Muscle of arm (tissue), 12 donors: ENCODE measurements around the gene IDE. TPM values are rescaled to one million over a fixed set of nuclear protein-coding genes. Genes with fewer than 3 reads are reported as not detected.
"Not testable (repeated sequence)": the region's sequence is repeated elsewhere in the genome, so short reads cannot be mapped to it uniquely, and the experiment has no call there.

Experiments used
- DNase-seq: peaks from one replicate; pipeline ENCODE4 v3.0.0-alpha.2; 2013
- polyA plus RNA-seq, 12 donors: library from polyadenylated mRNA; unstranded; fragments of 120-200 nt; gene quantifications; one replicate each; pipeline ENCODE4 v1.2.1, GENCODE V29; 2013; ENCODE audit not compliant: insufficient read length in 12 of 12

IDE gene
- polyA plus RNA-seq, 12 donors: 13.7 to 21.1 (median 17.4) TPM; not detected in 1

- DNase-seq: no peak
Observed at GRCh38 chr10:92493362-92493761, 80.5 kb downstream of the IDE start.

- no peak for DNase-seq
Observed at GRCh38 chr10:92492748-92493240, 81.1 kb downstream of the IDE start.

DNA sequence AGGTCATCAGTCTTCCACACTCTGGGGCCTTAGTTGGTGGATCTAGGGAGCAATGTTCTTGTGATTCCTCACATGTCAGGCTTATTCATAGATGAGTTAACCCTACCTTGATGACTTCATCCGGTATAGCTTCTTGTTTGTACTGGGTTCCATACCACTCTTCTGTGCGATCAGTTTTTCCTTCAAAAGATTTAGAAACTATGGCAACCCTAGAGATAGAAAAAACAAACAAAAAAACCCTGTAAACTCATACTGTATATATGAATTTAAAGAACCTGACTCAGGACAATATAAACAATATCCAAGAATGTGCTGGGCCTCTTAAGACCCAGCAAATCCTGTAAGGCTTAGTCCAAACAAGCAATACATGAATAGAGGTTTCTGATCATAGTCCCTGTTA, 83.5 kb downstream of the IDE start:
- no peak for DNase-seq

GRCh38 chr10:92486637-92487036, 87.3 kb downstream of the IDE start:
- DNase-seq: peak; percentile 4

DNA sequence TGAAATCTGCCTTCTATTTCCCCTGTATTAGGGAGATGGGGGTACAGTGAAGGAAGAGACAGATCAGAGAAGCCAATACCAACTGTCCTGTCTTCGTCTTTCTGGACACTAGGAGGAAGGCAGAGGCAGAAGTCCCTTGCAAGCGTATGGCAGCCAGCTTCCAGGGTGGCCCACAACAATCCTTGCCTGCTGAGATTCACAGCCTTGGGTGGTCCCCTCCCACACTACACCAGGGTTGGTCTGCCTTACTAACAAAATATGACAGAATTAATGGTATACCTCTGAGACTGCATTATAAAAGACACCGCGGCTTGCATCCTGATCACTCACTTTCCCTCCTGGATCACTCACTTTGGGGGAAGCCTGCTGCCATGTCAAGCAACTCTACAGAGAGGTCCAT, 90.4 kb downstream of the IDE start:
- DNase-seq: no peak

- DNase-seq: no peak
Observed at GRCh38 chr10:92480413-92480812, 93.5 kb downstream of the IDE start.

- DNase-seq: no peak
Observed at GRCh38 chr10:92479547-92479946, 94.3 kb downstream of the IDE start.

- no peak for DNase-seq
Observed at GRCh38 chr10:92478536-92478935, 95.4 kb downstream of the IDE start.

- no peak for DNase-seq
Observed at GRCh38 chr10:92475357-92475868, 98.5 kb downstream of the IDE start.

GRCh38 chr10:92470026-92470425, 103.9 kb downstream of the IDE start:
- DNase-seq: no peak

DNA sequence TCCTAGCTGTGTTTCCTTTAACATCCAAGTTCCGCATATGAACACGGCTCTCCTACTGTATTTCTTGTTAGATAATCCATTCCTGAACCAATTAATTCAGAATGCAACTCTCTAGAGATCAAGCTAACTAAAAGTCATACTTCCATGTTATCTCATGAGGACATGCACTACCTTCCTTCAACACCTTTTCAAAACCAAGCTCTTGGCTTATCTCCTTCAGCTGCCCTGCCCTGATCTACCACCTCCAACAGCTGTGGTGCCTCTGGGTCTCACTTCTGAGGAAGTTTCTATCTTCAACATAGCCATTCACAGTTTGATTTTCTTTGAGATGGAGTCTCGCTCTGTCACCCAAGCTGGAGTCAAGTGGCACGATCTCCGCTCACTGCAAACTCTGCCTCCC, 109.5 kb downstream of the IDE start:
- DNase-seq: no peak

DNA sequence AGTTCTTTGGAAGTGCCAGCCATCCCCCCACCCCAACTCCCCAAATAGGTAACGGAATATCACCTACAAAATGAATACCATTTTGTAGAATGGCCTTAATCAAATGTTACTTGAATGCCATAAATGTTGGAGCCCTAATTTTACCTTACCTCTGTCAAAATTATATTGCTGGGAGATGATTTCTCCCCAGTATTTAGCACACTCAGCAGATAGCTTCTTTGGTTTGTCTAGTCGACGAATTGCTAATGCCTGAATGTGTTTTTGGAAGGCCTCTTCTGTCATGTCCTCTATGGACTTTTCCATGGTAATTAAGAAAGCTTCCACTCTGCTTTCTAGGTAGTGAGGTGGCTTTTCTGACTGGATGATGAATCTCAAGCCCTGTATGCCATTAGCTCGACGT, 110.3 kb downstream of the IDE start:
- no peak for DNase-seq

- DNase-seq: not testable (repeated sequence)
Observed at GRCh38 chr10:92454955-92455354, 118.9 kb downstream of the IDE start.

- DNase-seq: no peak
Observed at GRCh38 chr10:92452313-92452712, 121.6 kb downstream of the IDE start.

GRCh38 chr10:92451431-92451830, 122.5 kb downstream of the IDE start:
- no peak for DNase-seq

GRCh38 chr10:92450896-92451295, 123.0 kb downstream of the IDE start:
- no peak for DNase-seq

DNA sequence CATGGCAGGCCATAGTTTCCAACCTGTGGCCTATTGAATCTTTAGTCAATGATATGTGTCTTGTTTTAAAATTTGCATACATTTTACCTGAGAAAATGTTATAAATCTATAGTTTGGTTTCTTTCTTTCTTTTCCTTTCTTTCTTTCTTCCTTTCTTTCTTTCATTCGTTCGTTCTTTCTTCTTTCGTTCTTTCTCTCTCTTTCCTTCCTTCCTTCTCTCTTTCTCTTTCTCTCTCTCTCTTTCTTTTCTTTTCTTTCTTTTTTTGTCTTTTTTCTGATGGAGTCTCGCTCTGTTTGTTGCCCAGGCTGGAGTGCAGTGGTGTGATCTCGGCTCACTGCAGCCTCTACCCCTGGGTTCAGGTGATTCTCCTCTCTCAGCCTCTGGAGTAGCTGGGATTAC, 133.3 kb downstream of the IDE start:
- DNase-seq: no peak

DNA sequence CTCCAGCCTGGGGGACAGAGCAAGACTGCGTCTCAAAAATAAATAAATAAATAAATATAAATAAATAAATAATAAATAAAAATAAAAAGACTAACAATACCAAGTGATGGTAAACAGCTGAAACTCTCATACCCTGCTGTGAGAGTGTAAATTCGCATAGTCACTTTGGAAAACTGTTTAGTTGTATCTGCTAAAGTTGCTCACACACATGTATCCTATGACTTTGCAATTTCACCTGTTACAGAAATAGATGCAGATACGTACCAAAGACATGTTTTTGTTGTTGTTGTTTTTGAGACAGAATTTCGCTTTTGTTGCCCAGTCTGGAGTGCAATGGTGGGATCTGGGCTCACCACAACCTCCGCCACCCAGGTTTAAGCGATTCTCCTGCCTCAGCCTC, 135.7 kb downstream of the IDE start:
- DNase-seq: no peak

DNA sequence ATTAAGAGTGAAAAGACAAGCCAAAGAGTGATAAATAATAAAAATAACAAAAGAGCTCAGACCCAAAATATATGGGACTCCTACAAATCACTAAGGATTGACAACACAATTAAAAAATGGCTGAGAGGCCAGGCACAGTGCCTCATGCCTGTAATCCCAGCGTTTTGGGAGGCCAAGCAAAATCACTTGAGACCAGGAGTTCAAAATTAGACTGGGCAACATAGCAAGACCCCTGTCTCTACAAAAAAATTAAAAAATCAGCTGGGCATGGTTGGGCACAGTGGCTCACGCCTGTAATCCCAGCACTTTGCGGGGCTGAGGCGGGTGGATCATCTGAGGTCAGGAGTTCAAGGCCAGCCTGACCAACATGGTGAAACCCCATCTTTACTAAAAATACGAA, 137.3 kb downstream of the IDE start:
- DNase-seq: no peak

GRCh38 chr10:92436065-92436464, 137.8 kb downstream of the IDE start:
- DNase-seq: not testable (repeated sequence)

- no peak for DNase-seq
Observed at GRCh38 chr10:92434385-92434784, 139.5 kb downstream of the IDE start.

- DNase-seq: no peak
Observed at GRCh38 chr10:92432596-92432995, 141.3 kb downstream of the IDE start.

GRCh38 chr10:92430103-92430502, 143.8 kb downstream of the IDE start:
- DNase-seq: no peak

DNA sequence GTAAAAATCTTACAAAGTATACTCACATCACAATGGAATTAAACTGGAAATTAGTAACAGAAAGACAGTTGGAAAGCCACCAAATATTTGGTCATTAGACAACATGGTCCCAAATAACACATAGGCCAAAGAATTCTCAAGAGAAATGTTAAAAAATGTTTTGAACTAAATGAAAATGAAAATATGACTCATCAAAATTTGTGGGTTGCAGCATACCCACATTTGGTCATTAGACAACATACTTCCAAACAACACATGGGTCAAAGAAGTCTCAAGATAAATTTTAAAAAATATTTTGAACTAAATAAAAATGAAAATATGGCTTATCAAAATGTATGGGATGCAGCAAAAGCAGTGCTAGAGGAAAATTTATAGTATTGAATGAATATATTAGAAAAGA, 152.3 kb downstream of the IDE start:
- no peak for DNase-seq
